ENCODE results near the gene PCDHGC5. TPM values are rescaled to one million over a fixed set of nuclear protein-coding genes. Genes with fewer than 3 reads are reported as not detected.

PCDHGC5 gene
- total and polyA plus RNA-seq, 2 experiments from 2014 or later: 0.16 to 1.5 TPM

GRCh38 chr5:141518618-141519015 is 29.7 kb downstream of the PCDHGC5 start:
- H3K4me1 Mint-ChIP-seq: peaks cover 25% of the 10 kb centered on the region

More at GRCh38 chr5:141518618-141519015, 29.7 kb downstream of the PCDHGC5 start:
- Histone ChIP-seq H3K4me1 (ENCODE audit: insufficient read depth) (peaks cover 9% of the 10 kb centered on the region), H3K27ac (ENCODE audit: low read depth) (no peak overlapping the region), H3K9me2 (ENCODE audit: insufficient read depth) (no peaks in the 10 kb centered on the region), H4K20me1 (replicated peaks; ENCODE audit: insufficient read depth) (peaks cover 4% of the 10 kb centered on the region), H3K79me2 (replicated peaks; ENCODE audit: insufficient read depth) (0 out of 2 replicates have a peak, but pooled peaks cover 6% of the 10 kb centered on the region), H3K4me3 (no peak overlapping the region), H3F3A (replicated peaks; ENCODE audit: low read depth) (no peaks in the 10 kb centered on the region), H3K36me3 (ENCODE audit: insufficient read depth) (peaks cover 27% of the 10 kb centered on the region), H3K27me3 (ENCODE audit: insufficient read depth) (no peaks in the 10 kb centered on the region), H2AFZ (no peak overlapping the region), H3K4me2 (no peak overlapping the region)
- peaks cover 10% of the 10 kb centered on the region for H3K27me3 Mint-ChIP-seq (ENCODE audit: insufficient read depth, low read depth, poor library complexity)
- no peaks in the 10 kb centered on the region; the same call in 2 of the 3 replicates for H3K9me3 Mint-ChIP-seq
- H3K36me3 Mint-ChIP-seq (ENCODE audit: low read depth): peaks cover 59% of the 10 kb centered on the region
- no peak for TF ChIP-seq CREB1 (CRISPR knock-in tag; IDR thresholded peaks at IDR 0.05; ENCODE audit: low read depth)
- no peak for TF ChIP-seq EZH2 (IDR thresholded peaks at IDR 0.05; ENCODE audit: low read depth, unreplicated experiment)
- no peak for TF ChIP-seq ZNF462 (CRISPR knock-in tag; IDR thresholded peaks at IDR 0.05)
- no peak for TF ChIP-seq STAT1 (IDR thresholded peaks at IDR 0.05; ENCODE audit: unreplicated experiment)
- no peak for TF ChIP-seq NANOG (IDR thresholded peaks at IDR 0.05; ENCODE audit: borderline replicate concordance)
- no peak for TF ChIP-seq JUNB (IDR thresholded peaks at IDR 0.05; ENCODE audit: unreplicated experiment)
- TF ChIP-seq, protein P1, sequence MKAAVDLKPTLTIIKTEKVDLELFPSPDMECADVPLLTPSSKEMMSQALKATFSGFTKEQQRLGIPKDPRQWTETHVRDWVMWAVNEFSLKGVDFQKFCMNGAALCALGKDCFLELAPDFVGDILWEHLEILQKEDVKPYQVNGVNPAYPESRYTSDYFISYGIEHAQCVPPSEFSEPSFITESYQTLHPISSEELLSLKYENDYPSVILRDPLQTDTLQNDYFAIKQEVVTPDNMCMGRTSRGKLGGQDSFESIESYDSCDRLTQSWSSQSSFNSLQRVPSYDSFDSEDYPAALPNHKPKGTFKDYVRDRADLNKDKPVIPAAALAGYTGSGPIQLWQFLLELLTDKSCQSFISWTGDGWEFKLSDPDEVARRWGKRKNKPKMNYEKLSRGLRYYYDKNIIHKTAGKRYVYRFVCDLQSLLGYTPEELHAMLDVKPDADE (IDR thresholded peaks at IDR 0.05): no peak
- no peak for TF ChIP-seq CTCF (conservative IDR thresholded peaks at IDR 0.05; ENCODE audit: low read depth in 2 of 2)
- TF ChIP-seq, protein P2, sequence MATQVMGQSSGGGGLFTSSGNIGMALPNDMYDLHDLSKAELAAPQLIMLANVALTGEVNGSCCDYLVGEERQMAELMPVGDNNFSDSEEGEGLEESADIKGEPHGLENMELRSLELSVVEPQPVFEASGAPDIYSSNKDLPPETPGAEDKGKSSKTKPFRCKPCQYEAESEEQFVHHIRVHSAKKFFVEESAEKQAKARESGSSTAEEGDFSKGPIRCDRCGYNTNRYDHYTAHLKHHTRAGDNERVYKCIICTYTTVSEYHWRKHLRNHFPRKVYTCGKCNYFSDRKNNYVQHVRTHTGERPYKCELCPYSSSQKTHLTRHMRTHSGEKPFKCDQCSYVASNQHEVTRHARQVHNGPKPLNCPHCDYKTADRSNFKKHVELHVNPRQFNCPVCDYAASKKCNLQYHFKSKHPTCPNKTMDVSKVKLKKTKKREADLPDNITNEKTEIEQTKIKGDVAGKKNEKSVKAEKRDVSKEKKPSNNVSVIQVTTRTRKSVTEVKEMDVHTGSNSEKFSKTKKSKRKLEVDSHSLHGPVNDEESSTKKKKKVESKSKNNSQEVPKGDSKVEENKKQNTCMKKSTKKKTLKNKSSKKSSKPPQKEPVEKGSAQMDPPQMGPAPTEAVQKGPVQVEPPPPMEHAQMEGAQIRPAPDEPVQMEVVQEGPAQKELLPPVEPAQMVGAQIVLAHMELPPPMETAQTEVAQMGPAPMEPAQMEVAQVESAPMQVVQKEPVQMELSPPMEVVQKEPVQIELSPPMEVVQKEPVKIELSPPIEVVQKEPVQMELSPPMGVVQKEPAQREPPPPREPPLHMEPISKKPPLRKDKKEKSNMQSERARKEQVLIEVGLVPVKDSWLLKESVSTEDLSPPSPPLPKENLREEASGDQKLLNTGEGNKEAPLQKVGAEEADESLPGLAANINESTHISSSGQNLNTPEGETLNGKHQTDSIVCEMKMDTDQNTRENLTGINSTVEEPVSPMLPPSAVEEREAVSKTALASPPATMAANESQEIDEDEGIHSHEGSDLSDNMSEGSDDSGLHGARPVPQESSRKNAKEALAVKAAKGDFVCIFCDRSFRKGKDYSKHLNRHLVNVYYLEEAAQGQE (IDR thresholded peaks at IDR 0.05; ENCODE audit: unreplicated experiment): no peak
- no peak for TF ChIP-seq EZH2phosphoT487 (IDR thresholded peaks at IDR 0.05; ENCODE audit: unreplicated experiment)
- TF ChIP-seq ZNF114 (CRISPR knock-in tag; IDR thresholded peaks at IDR 0.05): no peak
- TF ChIP-seq POLR2AphosphoS5 (IDR thresholded peaks at IDR 0.05; ENCODE audit: low read depth): no peak
- TF ChIP-seq ZNF331 (CRISPR knock-in tag; IDR thresholded peaks at IDR 0.05; ENCODE audit: low read depth): no peak
- no peak overlapping the region for H3K27ac Mint-ChIP-seq
- ATAC-seq: no peak
- H3K4me3 Mint-ChIP-seq: no peak overlapping the region
- no peak for DNase-seq (ENCODE audit: low spot score)
